HG03064 (cell line): ENCODE measurements around the gene BGLAP.

Source experiments
- ATAC-seq: cut with Tn5 transposase; IDR thresholded peaks from one replicate; pipeline ENCODE4 v1.9.1; 2021; ENCODE audit warnings: low read depth; ENCODE audit not compliant: unreplicated experiment

The BGLAP gene

GRCh38 chr1:156286061-156286460, 44.1 kb downstream of the BGLAP start:
- ATAC-seq: no peak

GRCh38 chr1:156289857-156290256, 47.9 kb downstream of the BGLAP start:
- no peak for ATAC-seq

- ATAC-seq: no peak
Observed at GRCh38 chr1:156291226-156292061, 49.5 kb downstream of the BGLAP start.
